ENCODE measurements around the gene ZNF106. TPM values are rescaled to one million over a fixed set of nuclear protein-coding genes. Genes with fewer than 3 reads are reported as not detected.

The ZNF106 gene
- total RNA-seq, 4 donors from 2014 or later = 340 to 487 (median 414) TPM

GRCh38 chr15:42491539-42492225 is 741 bp upstream of the ZNF106 start:
- intact Hi-C loops (cut with DNase I; ENCODE audit: low total_unique reads) = loop anchor here (5.0 kb wide), 1 partner anchor 161 kb away; no protein-coding TSS in a partner anchor
- TF ChIP-seq CTCF (IDR thresholded peaks at IDR 0.05 in 4 of 5, conservative IDR thresholded peaks at IDR 0.05 in 1 of 5) = no peak
- no peak for TF ChIP-seq POLR2A (IDR thresholded peaks at IDR 0.05)
- in situ Hi-C loops (cut with MboI; ENCODE audit: low sequenced_read_pairs in 4 of 4) = no loop called here

GRCh38 chr15:42490291-42490670 is 660 bp downstream of the ZNF106 start:
- no peaks in the 10 kb centered on the region for H3K36me3 ChIP-seq
- DNase-seq (no peak), ATAC-seq (peak in 1 of 2 donors; percentile 1)
- no peaks in the 10 kb centered on the region for H3K9me3 ChIP-seq
- H3K27me3 ChIP-seq = no peaks in the 10 kb centered on the region
- peak overlapping the region; percentile 82 to 97 (median 90) for H3K4me3 ChIP-seq
- in situ Hi-C loops (cut with MboI; ENCODE audit: low sequenced_read_pairs in 4 of 4) = no loop called here
- intact Hi-C loops (cut with DNase I; ENCODE audit: low total_unique reads) = loop anchor here (5.0 kb wide), 1 partner anchor 162 kb away; no protein-coding TSS in a partner anchor
- H3K4me1 ChIP-seq = peaks cover 28 to 36% of the 10 kb centered on the region in 2 donors
- peak overlapping the region; percentile 90 to 96 (median 95) for H3K27ac ChIP-seq
- TF ChIP-seq POLR2A (IDR thresholded peaks at IDR 0.05) = no peak
- no peak for TF ChIP-seq CTCF (IDR thresholded peaks at IDR 0.05 in 4 of 5, conservative IDR thresholded peaks at IDR 0.05 in 1 of 5)

More at GRCh38 chr15:42491539-42492225, 741 bp upstream of the ZNF106 start:
- Histone ChIP-seq H3K9me3 (no peaks in the 10 kb centered on the region), H3K27ac (peak overlapping the region; percentile 90 to 96 (median 95)), H3K27me3 (no peaks in the 10 kb centered on the region), H3K4me1 (peaks cover 33 to 44% of the 10 kb centered on the region in 2 donors), H3K4me3 (peak overlapping the region; percentile 82 to 97 (median 90)), H3K36me3 (no peaks in the 10 kb centered on the region)
- ATAC-seq (no peak), DNase-seq (no peak)

- no peak for ATAC-seq
- DNase-seq = no peak
- intact Hi-C loops (cut with DNase I; ENCODE audit: low total_unique reads) = no loop called here
- no peaks in the 10 kb centered on the region for H3K9me3 ChIP-seq
- no peak for TF ChIP-seq CTCF (IDR thresholded peaks at IDR 0.05 in 4 of 5, conservative IDR thresholded peaks at IDR 0.05 in 1 of 5)
- no peaks in the 10 kb centered on the region for H3K27me3 ChIP-seq
- H3K4me3 ChIP-seq = no peak overlapping the region
- H3K4me1 ChIP-seq = peaks cover 8 to 20% of the 10 kb centered on the region in 2 donors
- H3K36me3 ChIP-seq = no peaks in the 10 kb centered on the region
- H3K27ac ChIP-seq = peak overlapping the region in 2 of 4 donors; percentile 57 to 63
- in situ Hi-C loops (cut with MboI; ENCODE audit: low sequenced_read_pairs in 4 of 4) = no loop called here
Observed at GRCh38 chr15:42483677-42484076, 7.3 kb downstream of the ZNF106 start.

- DNase-seq = no peak
- in situ Hi-C loops (cut with MboI; ENCODE audit: low sequenced_read_pairs in 4 of 4) = no loop called here
Observed at GRCh38 chr15:42482701-42483100, 8.2 kb downstream of the ZNF106 start.

More at GRCh38 chr15:42482701-42483100, 8.2 kb downstream of the ZNF106 start:
- no peak overlapping the region for H3K27ac ChIP-seq
- no peak for ATAC-seq
- intact Hi-C loops (cut with DNase I; ENCODE audit: low total_unique reads) = no loop called here
- H3K9me3 ChIP-seq = no peaks in the 10 kb centered on the region
- H3K27me3 ChIP-seq = no peaks in the 10 kb centered on the region
- H3K4me3 ChIP-seq = no peak overlapping the region
- no peaks in the 10 kb centered on the region for H3K36me3 ChIP-seq
- H3K4me1 ChIP-seq = peaks cover 8 to 10% of the 10 kb centered on the region in 2 donors
- TF ChIP-seq POLR2A (IDR thresholded peaks at IDR 0.05) (no peak), CTCF (IDR thresholded peaks at IDR 0.05 in 4 of 5, conservative IDR thresholded peaks at IDR 0.05 in 1 of 5) (no peak)
